Endodermal cell (in vitro differentiated cells): ENCODE results near the gene EEF1G. TPM values are rescaled to one million over a fixed set of nuclear protein-coding genes. Genes with fewer than 3 reads are reported as not detected.

ENCODE experiments used
- DNase-seq: peaks from one replicate; pipeline ENCODE4 v3.0.0-alpha.2; 2017
- H3K27ac ChIP-seq: 2 replicates; pipeline ENCODE4 v1.5.1; 2013; ENCODE audit warnings: mild to moderate bottlenecking, low read depth, low read length, moderate library complexity
- H3K27me3 ChIP-seq: 2 replicates; pipeline ENCODE4 v1.6.1; 2013; ENCODE audit warnings: mild to moderate bottlenecking, low read length, moderate library complexity; ENCODE audit not compliant: insufficient read depth, control insufficient read depth, poor library complexity, severe bottlenecking
- H3K36me3 ChIP-seq: 2 replicates; pipeline ENCODE4 v1.7.0; 2013; ENCODE audit warnings: mild to moderate bottlenecking, low read length, moderate library complexity; ENCODE audit not compliant: control insufficient read depth, insufficient read depth
- H3K4me1 ChIP-seq: one replicate; pipeline ENCODE4 v1.7.0; 2013; ENCODE audit warnings: low read length; ENCODE audit not compliant: control insufficient read depth, insufficient read depth
- H3K4me3 ChIP-seq: 2 replicates; pipeline ENCODE4 v1.5.1; 2013; ENCODE audit warnings: mild to moderate bottlenecking, low read length, moderate library complexity
- H3K9ac ChIP-seq: 2 replicates; pipeline ENCODE4 v1.6.1; 2013; ENCODE audit warnings: mild to moderate bottlenecking, low read length, moderate library complexity; ENCODE audit not compliant: poor library complexity, severe bottlenecking; ENCODE audit errors: extremely low read depth
- H3K9me3 ChIP-seq: 2 replicates; pipeline ENCODE4 v1.6.1; 2013; ENCODE audit warnings: mild to moderate bottlenecking, low read length, moderate library complexity; ENCODE audit not compliant: control insufficient read depth
- H3K27ac Mint-ChIP-seq: 2 replicates; pipeline ENCODE4 v1.8.0; 2020; ENCODE audit warnings: mixed read lengths
- H3K27me3 Mint-ChIP-seq: 2 replicates; pipeline ENCODE4 v1.8.0; 2021; ENCODE audit warnings: mild to moderate bottlenecking, mixed read lengths; ENCODE audit not compliant: insufficient read depth
- H3K36me3 Mint-ChIP-seq: 2 replicates; pipeline ENCODE4 v1.8.0; 2020; ENCODE audit warnings: low read depth, mixed read lengths
- H3K4me1 Mint-ChIP-seq: 2 replicates; pipeline ENCODE4 v1.8.0; 2020; ENCODE audit warnings: mixed read lengths
- H3K4me3 Mint-ChIP-seq: 2 replicates; pipeline ENCODE4 v1.8.0; 2020; ENCODE audit warnings: mild to moderate bottlenecking, moderate library complexity, mixed read lengths
- H3K9me3 Mint-ChIP-seq: 2 replicates; pipeline ENCODE4 v1.8.0; 2020; ENCODE audit warnings: mild to moderate bottlenecking, mixed read lengths
- WGBS, 2 experiments: methylation state at CpG; one replicate each; pipeline versions ENCODE4 v1.1.5 to v1.1.7; 2013; ENCODE audit warnings: missing lambda C conversion rate in 2 of 2, mixed read lengths in 1 of 2; ENCODE audit not compliant: insufficient coverage in 1 of 2, insufficient read length in 1 of 2; 5-methylcytosine and 5-hydroxymethylcytosine counted together
- total RNA-seq, 2 donors: library from RNA; stranded (reverse); fragmentation: NEBNext Ultra II Directional in 1 of 2; extraction: Animal tissue kit (Norgen Biotek cat#: 25700) in 1 of 2; gene quantifications; 2 replicates in 1 of 2; 3 replicates in 1 of 2; pipeline ENCODE4 v1.2.1, GENCODE V29; 2021
- TF ChIP-seq, protein P1 (sequence below): fragments of 200-600 bp; sonication (generic); conservative IDR thresholded peaks from 2 replicates; pipeline ENCODE4 v1.5.0; 2021; ENCODE audit warnings: antibody characterized with exemption, mild to moderate bottlenecking

EEF1G gene
- total RNA-seq, 2 donors from 2014 or later = 1,705 to 1,818 TPM

GRCh38 chr11:62603776-62604299, 30.1 kb upstream of the EEF1G start:
- Histone ChIP-seq H3K9me3 (no peaks in the 10 kb centered on the region), H3K27ac (no peak overlapping the region), H3K27me3 (peaks cover 11% of the 10 kb centered on the region), H3K9ac (no peak overlapping the region), H3K36me3 (peaks cover 10% of the 10 kb centered on the region), H3K4me3 (no peak overlapping the region), H3K4me1 (peaks cover 4% of the 10 kb centered on the region)
- H3K9me3 Mint-ChIP-seq = no peaks in the 10 kb centered on the region
- H3K4me3 Mint-ChIP-seq = no peak overlapping the region
- H3K27ac Mint-ChIP-seq = no peak overlapping the region
- 94 to 100% methylated on average over 6 to 8 of the region's 8 CpGs for WGBS, 2 experiments
- peaks cover 35% of the 10 kb centered on the region for H3K36me3 Mint-ChIP-seq
- peaks cover 24% of the 10 kb centered on the region for H3K27me3 Mint-ChIP-seq
- no peak for DNase-seq
- H3K4me1 Mint-ChIP-seq = peaks cover 45% of the 10 kb centered on the region
- TF ChIP-seq, protein P1, sequence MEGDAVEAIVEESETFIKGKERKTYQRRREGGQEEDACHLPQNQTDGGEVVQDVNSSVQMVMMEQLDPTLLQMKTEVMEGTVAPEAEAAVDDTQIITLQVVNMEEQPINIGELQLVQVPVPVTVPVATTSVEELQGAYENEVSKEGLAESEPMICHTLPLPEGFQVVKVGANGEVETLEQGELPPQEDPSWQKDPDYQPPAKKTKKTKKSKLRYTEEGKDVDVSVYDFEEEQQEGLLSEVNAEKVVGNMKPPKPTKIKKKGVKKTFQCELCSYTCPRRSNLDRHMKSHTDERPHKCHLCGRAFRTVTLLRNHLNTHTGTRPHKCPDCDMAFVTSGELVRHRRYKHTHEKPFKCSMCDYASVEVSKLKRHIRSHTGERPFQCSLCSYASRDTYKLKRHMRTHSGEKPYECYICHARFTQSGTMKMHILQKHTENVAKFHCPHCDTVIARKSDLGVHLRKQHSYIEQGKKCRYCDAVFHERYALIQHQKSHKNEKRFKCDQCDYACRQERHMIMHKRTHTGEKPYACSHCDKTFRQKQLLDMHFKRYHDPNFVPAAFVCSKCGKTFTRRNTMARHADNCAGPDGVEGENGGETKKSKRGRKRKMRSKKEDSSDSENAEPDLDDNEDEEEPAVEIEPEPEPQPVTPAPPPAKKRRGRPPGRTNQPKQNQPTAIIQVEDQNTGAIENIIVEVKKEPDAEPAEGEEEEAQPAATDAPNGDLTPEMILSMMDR = no peak

GRCh38 chr11:62603072-62603408, 29.3 kb upstream of the EEF1G start:
- H3K4me3 ChIP-seq = no peak overlapping the region
- H3K36me3 Mint-ChIP-seq = peaks cover 43% of the 10 kb centered on the region
- no peaks in the 10 kb centered on the region for H3K9me3 ChIP-seq
- peaks cover 8% of the 10 kb centered on the region for H3K4me1 ChIP-seq
- WGBS, 2 experiments = 71 to 78% methylated on average over 11 to 13 of the region's 13 CpGs
- H3K9ac ChIP-seq = no peak overlapping the region
- no peaks in the 10 kb centered on the region for H3K9me3 Mint-ChIP-seq
- DNase-seq = peak; percentile 71
- peak overlapping the region; percentile 77 for H3K4me3 Mint-ChIP-seq
- H3K27me3 Mint-ChIP-seq = peaks cover 24% of the 10 kb centered on the region
- TF ChIP-seq, protein P1 = no peak
- H3K36me3 ChIP-seq = peaks cover 18% of the 10 kb centered on the region
- peaks cover 11% of the 10 kb centered on the region for H3K27me3 ChIP-seq
- H3K4me1 Mint-ChIP-seq = peaks cover 53% of the 10 kb centered on the region
- no peak overlapping the region for H3K27ac ChIP-seq
- H3K27ac Mint-ChIP-seq = no peak overlapping the region

DNA sequence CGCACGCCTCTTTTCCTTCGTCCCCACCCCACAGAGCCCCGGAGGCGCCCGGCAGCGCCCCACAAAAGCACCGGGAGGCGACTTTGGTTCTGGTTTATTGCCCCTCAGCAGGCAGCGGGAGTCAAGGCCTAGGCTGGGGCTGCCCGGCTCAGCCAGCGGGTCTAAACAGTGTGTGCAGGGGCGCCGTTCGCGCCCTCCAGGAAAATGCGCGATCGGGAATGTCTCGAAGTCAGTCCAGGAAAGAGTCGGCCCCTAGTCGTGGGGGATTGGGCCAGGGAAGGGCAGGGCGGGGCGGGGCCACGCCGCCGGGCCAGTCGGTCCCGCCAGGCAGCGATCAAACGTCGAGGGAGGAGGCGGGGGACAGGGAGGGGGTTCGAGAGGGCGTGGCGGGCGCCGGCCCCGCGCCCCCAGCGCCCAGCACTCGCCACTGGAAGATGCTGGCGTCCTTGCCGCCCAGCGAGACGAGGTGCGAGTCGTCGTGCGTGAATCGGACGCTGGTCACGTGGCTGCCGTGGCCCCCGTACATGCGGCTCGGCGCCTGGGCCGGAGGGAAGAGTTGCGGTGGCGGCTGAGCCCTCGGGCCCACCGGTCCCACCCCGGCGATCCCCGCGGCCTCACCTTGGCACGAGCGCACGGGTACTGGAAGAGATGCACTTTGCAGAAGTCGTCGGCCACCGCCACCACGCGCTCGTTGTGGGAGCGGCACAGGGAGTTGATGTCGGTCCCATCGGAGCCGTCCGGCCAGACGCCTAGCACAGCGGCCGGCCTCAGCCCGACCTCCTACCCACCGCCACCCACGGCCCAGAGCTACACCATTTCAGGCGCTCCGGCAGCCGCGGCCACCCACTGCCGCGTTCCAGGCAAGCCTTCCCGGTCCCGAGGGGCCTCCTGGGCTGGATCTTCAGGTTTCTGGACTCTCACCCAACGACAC, 28.7 kb upstream of the EEF1G start:
- Mint-ChIP-seq H3K27me3 (peaks cover 24% of the 10 kb centered on the region), H3K9me3 (no peaks in the 10 kb centered on the region), H3K27ac (peak overlapping the region; percentile 94), H3K4me3 (peak overlapping the region; percentile 77), H3K36me3 (peaks cover 50% of the 10 kb centered on the region), H3K4me1 (peaks cover 55% of the 10 kb centered on the region)
- Histone ChIP-seq H3K9ac (peak overlapping the region; percentile 11), H3K4me3 (peak overlapping the region; percentile 96), H3K4me1 (peaks cover 13% of the 10 kb centered on the region), H3K27me3 (peaks cover 11% of the 10 kb centered on the region), H3K9me3 (no peaks in the 10 kb centered on the region), H3K27ac (peak overlapping the region; percentile 69), H3K36me3 (peaks cover 24% of the 10 kb centered on the region)
- 21 to 22% methylated on average over 65 to 96 of the region's 96 CpGs for WGBS, 2 experiments
- DNase-seq = peak; percentile 88
- TF ChIP-seq, protein P1 = peak; percentile 26
